A673 (cell line): ENCODE results near the gene NFASC.

ENCODE experiments used
- EZH2 ChIP-seq: fragments of 200-600 bp; sonication (generic); IDR thresholded peaks from 2 replicates; pipeline ENCODE4 v1.6.1; 2017; ENCODE audit warnings: borderline replicate concordance, low read depth, mild to moderate bottlenecking, mixed read lengths, antibody characterized with exemption, low read length; ENCODE audit not compliant: poor library complexity, severe bottlenecking
- TF ChIP-seq, protein P1 (sequence below): fragments of 300-800, 200-600 bp; sonication (generic); conservative IDR thresholded peaks from 2 replicates; pipeline ENCODE4 v1.5.1; 2017; ENCODE audit warnings: low read depth, mild to moderate bottlenecking, antibody characterized with exemption, low read length, moderate library complexity, mixed read lengths

DNA sequence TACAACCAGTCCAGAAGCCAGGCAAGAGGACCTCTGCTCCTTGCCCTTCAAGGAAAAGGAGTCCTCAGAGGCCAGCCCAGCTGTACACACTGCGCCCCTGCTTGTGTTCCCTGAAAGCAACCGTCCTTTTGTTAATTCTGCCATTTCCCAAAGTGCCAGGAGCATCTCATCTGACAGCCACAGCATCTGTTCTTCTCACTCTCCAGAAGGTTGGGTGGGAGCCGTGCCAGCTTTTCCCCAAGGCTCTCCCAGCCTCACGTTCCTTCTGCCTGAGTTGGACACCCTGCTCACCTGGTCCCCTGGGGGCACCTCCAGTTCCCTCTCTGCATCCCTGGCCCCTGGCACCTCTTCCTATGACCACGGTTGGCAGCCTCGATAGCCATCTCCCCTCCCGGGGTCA is 161.8 kb downstream of the NFASC start:
- TF ChIP-seq, protein P1, sequence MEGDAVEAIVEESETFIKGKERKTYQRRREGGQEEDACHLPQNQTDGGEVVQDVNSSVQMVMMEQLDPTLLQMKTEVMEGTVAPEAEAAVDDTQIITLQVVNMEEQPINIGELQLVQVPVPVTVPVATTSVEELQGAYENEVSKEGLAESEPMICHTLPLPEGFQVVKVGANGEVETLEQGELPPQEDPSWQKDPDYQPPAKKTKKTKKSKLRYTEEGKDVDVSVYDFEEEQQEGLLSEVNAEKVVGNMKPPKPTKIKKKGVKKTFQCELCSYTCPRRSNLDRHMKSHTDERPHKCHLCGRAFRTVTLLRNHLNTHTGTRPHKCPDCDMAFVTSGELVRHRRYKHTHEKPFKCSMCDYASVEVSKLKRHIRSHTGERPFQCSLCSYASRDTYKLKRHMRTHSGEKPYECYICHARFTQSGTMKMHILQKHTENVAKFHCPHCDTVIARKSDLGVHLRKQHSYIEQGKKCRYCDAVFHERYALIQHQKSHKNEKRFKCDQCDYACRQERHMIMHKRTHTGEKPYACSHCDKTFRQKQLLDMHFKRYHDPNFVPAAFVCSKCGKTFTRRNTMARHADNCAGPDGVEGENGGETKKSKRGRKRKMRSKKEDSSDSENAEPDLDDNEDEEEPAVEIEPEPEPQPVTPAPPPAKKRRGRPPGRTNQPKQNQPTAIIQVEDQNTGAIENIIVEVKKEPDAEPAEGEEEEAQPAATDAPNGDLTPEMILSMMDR: no peak
- TF ChIP-seq EZH2: no peak
